MCF 10A (cell line): Measurements from ENCODE around the gene CPVL. TPM values are rescaled to one million over a fixed set of nuclear protein-coding genes. Genes with fewer than 3 reads are reported as not detected.
A peak's percentile ranks its signal among the peaks of the same experiment; 100 is the strongest.

Source experiments
- BruUV-seq: library from RNA; stranded (reverse); fragments of 400-500 nt; replicated peaks from 2 replicates; lab custom pipeline; 2021; lab: Mats Ljungman, UMichigan
- CTCF ChIA-PET: fragments of 300-600 bp; sonication (Branson Sonifier 250); formaldehyde crosslinking; extraction: SDS; loops from one replicate; lab custom pipeline; 2021; ENCODE audit warnings: antibody characterized with exemption, inconsistent platforms; lab: Yijun Ruan, JAX
- POLR2A ChIA-PET: fragments of 300-600, 350-650 bp; sonication (Branson Sonifier 250); formaldehyde crosslinking; extraction: SDS; loops from one replicate; lab custom pipeline; 2020; ENCODE audit warnings: antibody characterized with exemption, inconsistent platforms; lab: Yijun Ruan, JAX
- DNase-seq: peaks from one replicate; pipeline ENCODE4 v3.0.0-alpha.2; 2018; ENCODE audit not compliant: unreplicated experiment
- H3K27ac Mint-ChIP-seq: one replicate; pipeline ENCODE4 v1.8.0; 2022; ENCODE audit warnings: mild to moderate bottlenecking, low read depth, mixed read lengths; ENCODE audit not compliant: unreplicated experiment
- H3K27me3 Mint-ChIP-seq: one replicate; pipeline ENCODE4 v1.8.0; 2022; ENCODE audit warnings: mixed read lengths; ENCODE audit not compliant: insufficient read depth, unreplicated experiment
- H3K36me3 Mint-ChIP-seq: one replicate; pipeline ENCODE4 v1.8.0; 2022; ENCODE audit warnings: mild to moderate bottlenecking, moderate library complexity, mixed read lengths; ENCODE audit not compliant: insufficient read depth, unreplicated experiment
- H3K4me1 Mint-ChIP-seq: one replicate; pipeline ENCODE4 v1.8.0; 2022; ENCODE audit warnings: mixed read lengths; ENCODE audit not compliant: insufficient read depth, unreplicated experiment
- H3K4me3 Mint-ChIP-seq: one replicate; pipeline ENCODE4 v1.8.0; 2022; ENCODE audit warnings: mild to moderate bottlenecking, moderate library complexity, mixed read lengths; ENCODE audit not compliant: unreplicated experiment
- H3K9me3 Mint-ChIP-seq: one replicate; pipeline ENCODE4 v1.8.0; 2022; ENCODE audit warnings: mixed read lengths; ENCODE audit not compliant: unreplicated experiment
- intact Hi-C: fragments of 100-400 bp; cut with micrococcal nuclease; formaldehyde crosslinking; loops from 2 replicates; pipeline ENCODE4 v1.14.1; 2022
- total RNA-seq: library from RNA; stranded (reverse); gene quantifications from 2 replicates; pipeline ENCODE4 v1.2.3, GENCODE V29; 2022
- TF ChIP-seq, protein P1 (sequence below): fragments of 200-600 bp; IDR thresholded peaks from one replicate; pipeline ENCODE4 v1.8.0; 2022; ENCODE audit warnings: antibody characterized with exemption, mild to moderate bottlenecking; ENCODE audit not compliant: unreplicated experiment

The CPVL gene
- total RNA-seq, 1 experiment from 2014 or later, result 49.0 TPM

- DNase-seq, result no peak
- no TSS peak for BruUV-seq
- TF ChIP-seq, protein P1, sequence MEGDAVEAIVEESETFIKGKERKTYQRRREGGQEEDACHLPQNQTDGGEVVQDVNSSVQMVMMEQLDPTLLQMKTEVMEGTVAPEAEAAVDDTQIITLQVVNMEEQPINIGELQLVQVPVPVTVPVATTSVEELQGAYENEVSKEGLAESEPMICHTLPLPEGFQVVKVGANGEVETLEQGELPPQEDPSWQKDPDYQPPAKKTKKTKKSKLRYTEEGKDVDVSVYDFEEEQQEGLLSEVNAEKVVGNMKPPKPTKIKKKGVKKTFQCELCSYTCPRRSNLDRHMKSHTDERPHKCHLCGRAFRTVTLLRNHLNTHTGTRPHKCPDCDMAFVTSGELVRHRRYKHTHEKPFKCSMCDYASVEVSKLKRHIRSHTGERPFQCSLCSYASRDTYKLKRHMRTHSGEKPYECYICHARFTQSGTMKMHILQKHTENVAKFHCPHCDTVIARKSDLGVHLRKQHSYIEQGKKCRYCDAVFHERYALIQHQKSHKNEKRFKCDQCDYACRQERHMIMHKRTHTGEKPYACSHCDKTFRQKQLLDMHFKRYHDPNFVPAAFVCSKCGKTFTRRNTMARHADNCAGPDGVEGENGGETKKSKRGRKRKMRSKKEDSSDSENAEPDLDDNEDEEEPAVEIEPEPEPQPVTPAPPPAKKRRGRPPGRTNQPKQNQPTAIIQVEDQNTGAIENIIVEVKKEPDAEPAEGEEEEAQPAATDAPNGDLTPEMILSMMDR, result no peak
- no peaks in the 10 kb centered on the region for H3K27me3 Mint-ChIP-seq
- no peak overlapping the region for H3K4me3 Mint-ChIP-seq
- ChIA-PET POLR2A (no interaction called here), CTCF (interaction anchor here (2.5 kb wide), 1 partner anchor 10 kb away, joined by 19 read pairs; no protein-coding TSS in a partner anchor)
- no peak overlapping the region for H3K27ac Mint-ChIP-seq
- intact Hi-C loops, result no loop called here
- no peaks in the 10 kb centered on the region for H3K9me3 Mint-ChIP-seq
- H3K4me1 Mint-ChIP-seq, result peaks cover 7% of the 10 kb centered on the region
- H3K36me3 Mint-ChIP-seq, result no peaks in the 10 kb centered on the region
These were observed 32.8 kb upstream of the CPVL start for GRCh38 chr7:29179115-29179514.

DNA sequence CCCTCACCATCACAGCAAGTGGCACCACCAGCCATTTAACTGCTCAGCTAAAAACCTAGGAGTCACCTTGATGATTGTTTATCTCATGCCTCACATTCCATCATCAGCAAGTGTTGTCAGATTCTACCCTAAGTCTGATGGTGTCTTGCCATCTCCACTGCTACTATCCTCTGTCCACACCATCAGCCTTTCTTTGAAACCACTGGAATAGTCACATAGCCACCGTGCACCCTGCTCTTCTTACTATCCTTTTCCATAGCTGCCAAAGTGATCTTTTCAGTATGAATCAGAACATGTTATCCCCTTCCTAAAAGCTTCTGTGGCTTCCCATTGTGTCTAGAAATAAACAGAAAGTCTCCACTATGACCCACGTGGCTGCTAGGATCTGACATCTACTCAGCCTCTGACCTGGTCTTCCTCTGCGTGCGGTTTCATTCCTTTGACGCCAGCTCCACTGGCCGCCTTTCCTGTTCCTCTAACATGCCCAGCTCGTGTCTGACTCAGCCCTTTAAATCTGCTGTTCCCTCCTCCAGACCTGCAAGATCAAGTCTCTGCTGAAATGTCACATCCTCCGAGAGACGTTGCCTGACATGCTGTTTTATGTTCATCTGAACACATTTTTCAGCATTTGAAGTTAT is 31.7 kb upstream of the CPVL start:
- no peak overlapping the region for H3K4me3 Mint-ChIP-seq
- H3K9me3 Mint-ChIP-seq, result no peaks in the 10 kb centered on the region
- no peaks in the 10 kb centered on the region for H3K36me3 Mint-ChIP-seq
- H3K4me1 Mint-ChIP-seq, result peaks cover 7% of the 10 kb centered on the region
- H3K27me3 Mint-ChIP-seq, result no peaks in the 10 kb centered on the region
- ChIA-PET CTCF (interaction anchor here (0.9 to 3.1 kb wide), 2 partner anchors 11 to 257 kb away, joined by 3 to 22 read pairs; no protein-coding TSS in a partner anchor), POLR2A (no interaction called here)
- BruUV-seq, result no TSS peak
- intact Hi-C loops, result no loop called here
- TF ChIP-seq, protein P1, result no peak
- DNase-seq, result no peak
- peak overlapping the region; percentile 5 for H3K27ac Mint-ChIP-seq

DNA sequence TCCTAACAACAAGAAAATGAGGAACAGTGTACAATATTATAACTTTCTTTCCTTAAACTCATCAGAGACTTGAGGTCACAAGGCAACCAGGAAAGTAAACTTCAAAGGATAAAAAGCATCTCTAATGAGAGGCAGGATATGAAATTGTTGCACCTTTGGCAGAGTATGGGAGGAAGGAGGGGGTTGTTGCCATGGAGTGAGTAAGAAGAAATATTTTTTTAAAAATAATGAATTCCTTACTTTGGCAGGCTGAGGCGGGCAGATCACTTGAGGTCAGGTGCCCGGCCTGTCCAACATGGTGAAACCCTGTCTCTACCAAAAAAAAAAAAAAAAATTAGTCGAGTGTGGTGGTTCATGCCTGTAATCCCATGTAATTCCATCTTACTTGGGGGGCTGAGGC is 27.1 kb upstream of the CPVL start:
- DNase-seq, result no peak
- BruUV-seq, result no TSS peak
- H3K27ac Mint-ChIP-seq, result no peak overlapping the region
- intact Hi-C loops, result no loop called here
- H3K27me3 Mint-ChIP-seq, result no peaks in the 10 kb centered on the region
- H3K36me3 Mint-ChIP-seq, result no peaks in the 10 kb centered on the region
- TF ChIP-seq, protein P1, result no peak
- H3K4me1 Mint-ChIP-seq, result peaks cover 7% of the 10 kb centered on the region
- ChIA-PET CTCF (interaction anchor here (0.6 to 3.6 kb wide), 6 partner anchors 10 to 305 kb away, joined by 3 to 24 read pairs (median 4); no protein-coding TSS in a partner anchor), POLR2A (interaction anchor here (0.6 kb wide), 2 partner anchors 15 to 24 kb away, joined by 3 read pairs; no protein-coding TSS in a partner anchor)
- H3K4me3 Mint-ChIP-seq, result no peak overlapping the region
- H3K9me3 Mint-ChIP-seq, result no peaks in the 10 kb centered on the region

DNA sequence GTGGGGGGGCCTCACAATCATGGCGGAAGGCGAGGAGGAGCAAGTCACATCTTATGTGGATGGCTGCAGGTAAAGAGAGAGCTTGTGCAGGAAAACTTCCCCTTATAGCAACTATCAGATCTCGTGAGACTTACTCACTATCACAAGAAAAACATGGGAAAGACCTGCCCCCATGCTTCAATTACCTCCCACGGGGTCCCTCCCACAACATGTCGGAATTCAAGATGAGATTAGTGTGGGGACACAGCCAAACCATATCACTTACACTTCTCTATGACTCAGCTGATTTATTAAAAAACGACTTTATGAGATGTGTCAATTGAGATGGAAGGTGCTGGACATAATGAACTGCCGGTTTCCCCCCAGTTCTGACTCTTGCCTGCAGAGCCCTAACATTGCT is 24.4 kb upstream of the CPVL start:
- DNase-seq, result no peak
- no peaks in the 10 kb centered on the region for H3K27me3 Mint-ChIP-seq
- ChIA-PET POLR2A (interaction anchor here (0.7 kb wide), 1 partner anchor 80 kb away, joined by 3 read pairs; no protein-coding TSS in a partner anchor), CTCF (interaction anchor here (0.5 kb wide), 1 partner anchor 10 kb away, joined by 3 read pairs; no protein-coding TSS in a partner anchor)
- TF ChIP-seq, protein P1, result no peak
- intact Hi-C loops, result no loop called here
- no peaks in the 10 kb centered on the region for H3K9me3 Mint-ChIP-seq
- no TSS peak for BruUV-seq
- no peaks in the 10 kb centered on the region for H3K36me3 Mint-ChIP-seq
- H3K4me3 Mint-ChIP-seq, result no peak overlapping the region
- no peak overlapping the region for H3K27ac Mint-ChIP-seq
- H3K4me1 Mint-ChIP-seq, result no peaks in the 10 kb centered on the region
